ENCODE measurements around the gene DCUN1D3. TPM values are rescaled to one million over a fixed set of nuclear protein-coding genes. Genes with fewer than 3 reads are reported as not detected.

The DCUN1D3 gene
- total RNA-seq, 1 experiment from 2014 or later: 16.1 TPM

DNA sequence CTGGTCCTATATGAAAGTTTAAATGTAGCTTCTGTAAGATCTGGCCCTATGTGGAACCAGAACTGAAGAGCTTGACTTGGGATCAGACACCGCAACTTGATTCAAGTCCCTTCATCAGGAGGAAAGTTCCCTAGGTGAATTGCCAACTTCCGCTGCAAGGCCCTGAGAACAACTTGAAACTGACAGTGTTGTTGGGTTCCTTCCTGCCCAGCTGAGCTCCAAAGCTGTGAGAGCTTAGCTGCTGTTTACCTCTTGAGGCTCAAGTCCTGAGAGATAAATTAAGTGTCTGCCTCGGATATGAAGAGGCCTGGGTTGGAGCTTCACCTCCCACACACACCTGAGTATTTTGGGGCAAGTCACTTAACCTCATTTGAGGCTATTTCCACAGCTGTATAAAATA is 49.2 kb downstream of the DCUN1D3 start:
- Mint-ChIP-seq H3K27me3 (ENCODE audit: low read depth) (no peaks in the 10 kb centered on the region), H3K4me3 (no peak overlapping the region), H3K27ac (no peak overlapping the region), H3K9me3 (no peaks in the 10 kb centered on the region), H3K4me1 (peaks cover 2% of the 10 kb centered on the region in 2 experiments; a peak in 3 of 4 replicates), H3K36me3 (ENCODE audit: insufficient read depth in 1 of 3, low read depth in 3 of 3) (peaks cover 0 to 19% (median 5%) of the 10 kb centered on the region in 3 experiments; a peak in 3 of 7 replicates)
- no peaks in the 10 kb centered on the region; the same call in 1 of the 2 replicates for H3K4me1 ChIP-seq (ENCODE audit: insufficient read depth, low read length)
- no peak overlapping the region for H3K4ac ChIP-seq (ENCODE audit: low read depth, low read length)
- no peak overlapping the region for H3T11ph ChIP-seq (ENCODE audit: low read length)
- H4K8ac ChIP-seq (replicated peaks; ENCODE audit: insufficient read length, low read depth, low read length): no peak overlapping the region
- H4K5ac ChIP-seq (ENCODE audit: insufficient read length, low read depth, low read length): no peak overlapping the region
- whole genome bisulfite sequencing (ENCODE audit: extremely low coverage, insufficient read length, low lambda C conversion rate): no CpG with 5 or more reads among the region's 3 CpGs
- no peak overlapping the region for H3K23ac ChIP-seq (ENCODE audit: insufficient read length, low read depth, low read length)
- no peaks in the 10 kb centered on the region for H4K20me1 ChIP-seq (ENCODE audit: control insufficient read depth, insufficient read depth, insufficient read length)
- H3K4me2 ChIP-seq (ENCODE audit: insufficient read depth, insufficient read length, low read length): no peak overlapping the region
- no peaks in the 10 kb centered on the region for H3K23me2 ChIP-seq (ENCODE audit: insufficient read length, low read depth, low read length, poor library complexity, severe bottlenecking)
- H2BK15ac ChIP-seq (ENCODE audit: low read depth, low read length): no peak overlapping the region
- H3K14ac ChIP-seq (ENCODE audit: insufficient read depth, low read length): no peak overlapping the region
- no peak overlapping the region for H4K91ac ChIP-seq (ENCODE audit: insufficient read length, low read depth, low read length)
- no peaks in the 10 kb centered on the region for H3K79me1 ChIP-seq (ENCODE audit: insufficient read depth, low read depth, low read length, poor library complexity, severe bottlenecking)
- no peak overlapping the region for H2AK5ac ChIP-seq (ENCODE audit: insufficient read length, low read length)
- H3K18ac ChIP-seq (ENCODE audit: insufficient read length, low read depth, low read length): no peak overlapping the region
- H2BK20ac ChIP-seq (ENCODE audit: low read depth, low read length, poor library complexity, severe bottlenecking): no peak overlapping the region
- no peaks in the 10 kb centered on the region for H3K79me2 ChIP-seq (ENCODE audit: insufficient read depth, low read length)
- no peak overlapping the region for H3K56ac ChIP-seq (ENCODE audit: insufficient read length, low read depth, low read length)
- no peak overlapping the region for H2BK120ac ChIP-seq (ENCODE audit: low read depth, low read length, poor library complexity, severe bottlenecking)
- no peak for DNase-seq
- no peak overlapping the region for H2BK5ac ChIP-seq (ENCODE audit: insufficient read length, low read length)
- H2BK12ac ChIP-seq (ENCODE audit: insufficient read length, low read depth, low read length): no peak overlapping the region
- TF ChIP-seq, protein P1, sequence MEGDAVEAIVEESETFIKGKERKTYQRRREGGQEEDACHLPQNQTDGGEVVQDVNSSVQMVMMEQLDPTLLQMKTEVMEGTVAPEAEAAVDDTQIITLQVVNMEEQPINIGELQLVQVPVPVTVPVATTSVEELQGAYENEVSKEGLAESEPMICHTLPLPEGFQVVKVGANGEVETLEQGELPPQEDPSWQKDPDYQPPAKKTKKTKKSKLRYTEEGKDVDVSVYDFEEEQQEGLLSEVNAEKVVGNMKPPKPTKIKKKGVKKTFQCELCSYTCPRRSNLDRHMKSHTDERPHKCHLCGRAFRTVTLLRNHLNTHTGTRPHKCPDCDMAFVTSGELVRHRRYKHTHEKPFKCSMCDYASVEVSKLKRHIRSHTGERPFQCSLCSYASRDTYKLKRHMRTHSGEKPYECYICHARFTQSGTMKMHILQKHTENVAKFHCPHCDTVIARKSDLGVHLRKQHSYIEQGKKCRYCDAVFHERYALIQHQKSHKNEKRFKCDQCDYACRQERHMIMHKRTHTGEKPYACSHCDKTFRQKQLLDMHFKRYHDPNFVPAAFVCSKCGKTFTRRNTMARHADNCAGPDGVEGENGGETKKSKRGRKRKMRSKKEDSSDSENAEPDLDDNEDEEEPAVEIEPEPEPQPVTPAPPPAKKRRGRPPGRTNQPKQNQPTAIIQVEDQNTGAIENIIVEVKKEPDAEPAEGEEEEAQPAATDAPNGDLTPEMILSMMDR (conservative IDR thresholded peaks at IDR 0.05): no peak
- no peak overlapping the region for H3K9ac ChIP-seq (ENCODE audit: extremely low read depth, insufficient read length, low read length)
- no peak overlapping the region for H2AFZ ChIP-seq (ENCODE audit: low read length)
- no peak overlapping the region for H3K27ac ChIP-seq (ENCODE audit: insufficient read length, low read depth, low read length)
- H3K27me3 ChIP-seq (ENCODE audit: insufficient read depth, low read length): no peaks in the 10 kb centered on the region; the same call in 1 of the 2 replicates
- no peaks in the 10 kb centered on the region for H3K9me3 ChIP-seq (ENCODE audit: control insufficient read depth, low read depth, low read length)
